ENCODE data around the gene FCN1. TPM values are rescaled to one million over a fixed set of nuclear protein-coding genes. Genes with fewer than 3 reads are reported as not detected.

FCN1 gene
- polyA plus RNA-seq, 3 donors: 2,884 to 7,680 (median 6,268) TPM

DNA sequence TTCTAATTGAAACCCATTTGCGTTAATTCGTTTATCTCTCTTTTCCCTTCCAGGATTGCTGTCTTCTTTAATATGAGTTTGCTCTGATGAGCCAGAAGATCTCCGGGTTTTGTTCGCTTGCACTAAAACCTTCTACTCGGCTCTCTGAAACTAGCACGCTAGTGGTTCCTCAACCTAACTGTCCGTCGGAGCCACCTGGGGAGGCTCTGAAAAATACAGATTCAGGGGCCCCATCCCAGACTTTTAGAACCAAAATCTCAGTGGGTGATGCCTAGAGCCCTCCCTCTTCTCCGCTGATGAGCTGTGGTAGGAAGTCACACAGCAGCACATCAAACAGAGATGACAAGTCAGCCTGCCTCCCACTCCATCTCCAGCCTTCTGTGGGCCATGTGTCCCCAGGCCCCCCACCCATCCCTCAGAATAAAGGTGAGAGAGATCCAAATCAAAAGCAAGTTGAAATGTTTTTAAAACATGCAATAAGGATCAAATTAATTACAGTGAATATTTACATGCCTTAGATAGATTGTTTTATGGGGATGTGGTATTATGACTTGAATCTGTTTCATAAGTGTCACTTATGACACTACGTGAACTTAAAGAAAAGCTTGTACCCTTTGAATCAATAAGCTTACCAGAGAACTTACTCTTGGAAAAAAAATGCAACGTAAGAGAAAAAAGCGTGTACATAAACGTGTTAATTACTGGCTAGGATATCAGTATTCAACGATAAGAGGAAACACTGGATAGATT is 20.7 kb downstream of the FCN1 start:
- Mint-ChIP-seq H3K4me1 (peaks cover 10% of the 10 kb centered on the region), H3K9me3 (peaks cover 20 to 55% (median 41%) of the 10 kb centered on the region in 7 donors), H3K4me3 (no peak overlapping the region), H3K27me3 (ENCODE audit: low read depth in 3 of 3) (peaks cover 2 to 22% (median 12%) of the 10 kb centered on the region in 3 donors), H3K27ac (no peak overlapping the region), H3K36me3 (no peaks in the 10 kb centered on the region)
- Histone ChIP-seq H3K4me3 (replicated peaks in 1 of 3; ENCODE audit: low read depth in 2 of 3, low read length in 3 of 3) (no peak overlapping the region), H3K79me2 (ENCODE audit: insufficient read depth, low read length) (no peaks in the 10 kb centered on the region), H3K9ac (ENCODE audit: insufficient read depth, low read length, poor library complexity, severe bottlenecking) (no peak overlapping the region), H4K20me1 (ENCODE audit: insufficient read depth, low read length) (no peaks in the 10 kb centered on the region), H3K4me2 (replicated peaks; ENCODE audit: extremely low read depth, low read length, poor library complexity, severe bottlenecking) (no peak overlapping the region), H3K27me3 (ENCODE audit: control insufficient read depth in 2 of 2, insufficient read depth in 2 of 2, low read length in 2 of 2) (no peaks in the 10 kb centered on the region), H3K36me3 (replicated peaks in 1 of 2; ENCODE audit: control insufficient read depth in 1 of 2, insufficient read depth in 2 of 2, low read length in 2 of 2) (no peaks in the 10 kb centered on the region), H3K9me3 (replicated peaks in 1 of 2; ENCODE audit: control insufficient read depth in 1 of 2, insufficient read depth in 1 of 2, low read length in 2 of 2) (peaks cover 30 to 40% of the 10 kb centered on the region in 2 donors), H2AFZ (ENCODE audit: insufficient read depth, low read depth, low read length, poor library complexity, severe bottlenecking) (no peak overlapping the region), H3K27ac (ENCODE audit: low read depth in 1 of 2, low read length in 2 of 2) (no peak overlapping the region), H3K4me1 (ENCODE audit: control insufficient read depth in 1 of 2, insufficient read depth in 2 of 2, low read length in 2 of 2) (peaks cover 3 to 5% of the 10 kb centered on the region in 2 donors)
- no peak for DNase-seq
- WGBS (ENCODE audit: insufficient coverage): 100% methylated on average over 4 of the region's 14 CpGs
- TF ChIP-seq, protein P1, sequence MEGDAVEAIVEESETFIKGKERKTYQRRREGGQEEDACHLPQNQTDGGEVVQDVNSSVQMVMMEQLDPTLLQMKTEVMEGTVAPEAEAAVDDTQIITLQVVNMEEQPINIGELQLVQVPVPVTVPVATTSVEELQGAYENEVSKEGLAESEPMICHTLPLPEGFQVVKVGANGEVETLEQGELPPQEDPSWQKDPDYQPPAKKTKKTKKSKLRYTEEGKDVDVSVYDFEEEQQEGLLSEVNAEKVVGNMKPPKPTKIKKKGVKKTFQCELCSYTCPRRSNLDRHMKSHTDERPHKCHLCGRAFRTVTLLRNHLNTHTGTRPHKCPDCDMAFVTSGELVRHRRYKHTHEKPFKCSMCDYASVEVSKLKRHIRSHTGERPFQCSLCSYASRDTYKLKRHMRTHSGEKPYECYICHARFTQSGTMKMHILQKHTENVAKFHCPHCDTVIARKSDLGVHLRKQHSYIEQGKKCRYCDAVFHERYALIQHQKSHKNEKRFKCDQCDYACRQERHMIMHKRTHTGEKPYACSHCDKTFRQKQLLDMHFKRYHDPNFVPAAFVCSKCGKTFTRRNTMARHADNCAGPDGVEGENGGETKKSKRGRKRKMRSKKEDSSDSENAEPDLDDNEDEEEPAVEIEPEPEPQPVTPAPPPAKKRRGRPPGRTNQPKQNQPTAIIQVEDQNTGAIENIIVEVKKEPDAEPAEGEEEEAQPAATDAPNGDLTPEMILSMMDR (IDR thresholded peaks at IDR 0.05): no peak
- intact Hi-C loops (cut with micrococcal nuclease): no loop called here

DNA sequence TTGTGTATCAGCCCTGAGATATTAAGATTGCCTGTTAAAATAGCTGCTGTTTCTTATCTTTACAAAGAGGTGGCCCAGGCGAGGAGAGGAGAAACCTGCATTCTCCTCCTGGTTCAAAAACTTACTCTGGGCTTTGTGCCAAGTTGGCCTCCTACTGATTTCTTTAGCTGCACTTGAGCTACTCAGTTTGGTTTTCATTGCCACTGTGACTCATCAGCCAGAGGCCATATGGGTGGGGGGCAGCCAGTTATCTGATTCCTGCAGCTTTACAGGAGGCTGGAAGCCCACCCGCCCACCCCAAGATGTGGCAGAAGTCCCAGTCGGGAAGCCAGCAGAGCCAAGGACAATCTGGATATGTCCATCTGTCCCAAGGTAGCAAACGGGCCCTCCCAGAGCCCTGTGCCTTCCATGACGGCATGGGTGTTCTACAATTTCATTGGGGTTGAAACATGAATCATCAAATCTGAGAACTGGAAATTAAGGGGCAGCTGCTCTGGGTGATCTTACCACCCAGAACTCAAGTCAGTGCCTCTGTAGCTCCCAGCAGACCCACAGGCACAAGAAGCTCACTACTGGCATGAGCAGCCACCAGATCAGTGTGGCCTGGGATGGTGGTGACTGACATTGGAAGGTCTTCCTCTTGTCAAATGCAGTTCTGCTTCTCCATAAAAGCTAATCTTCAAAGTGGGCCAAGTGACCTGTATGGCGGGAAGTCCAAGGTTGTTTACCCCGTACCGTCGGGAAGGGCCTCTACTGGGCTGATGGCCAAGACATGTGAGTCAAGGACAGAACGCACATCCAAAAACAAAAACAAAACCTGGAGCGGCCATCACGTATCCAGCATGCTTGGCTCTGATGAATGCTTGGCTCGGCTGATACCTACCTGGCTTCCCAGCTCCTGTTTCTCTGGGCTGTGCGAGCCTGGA is 21.5 kb downstream of the FCN1 start:
- Mint-ChIP-seq H3K27ac (no peak overlapping the region), H3K4me3 (no peak overlapping the region), H3K9me3 (peaks cover 20 to 51% (median 35%) of the 10 kb centered on the region in 7 donors), H3K36me3 (no peaks in the 10 kb centered on the region), H3K4me1 (peaks cover 18% of the 10 kb centered on the region), H3K27me3 (ENCODE audit: low read depth in 3 of 3) (peaks cover 5 to 25% (median 12%) of the 10 kb centered on the region in 3 donors)
- Histone ChIP-seq H3K9ac (ENCODE audit: insufficient read depth, low read length, poor library complexity, severe bottlenecking) (no peak overlapping the region), H3K9me3 (replicated peaks in 1 of 2; ENCODE audit: control insufficient read depth in 1 of 2, insufficient read depth in 1 of 2, low read length in 2 of 2) (peaks cover 26 to 38% of the 10 kb centered on the region in 2 donors), H3K27ac (ENCODE audit: low read depth in 1 of 2, low read length in 2 of 2) (no peak overlapping the region), H2AFZ (ENCODE audit: insufficient read depth, low read depth, low read length, poor library complexity, severe bottlenecking) (no peak overlapping the region), H3K4me1 (ENCODE audit: control insufficient read depth in 1 of 2, insufficient read depth in 2 of 2, low read length in 2 of 2) (peaks cover 11 to 13% of the 10 kb centered on the region in 2 donors), H4K20me1 (ENCODE audit: insufficient read depth, low read length) (no peaks in the 10 kb centered on the region), H3K36me3 (replicated peaks in 1 of 2; ENCODE audit: control insufficient read depth in 1 of 2, insufficient read depth in 2 of 2, low read length in 2 of 2) (no peaks in the 10 kb centered on the region), H3K4me3 (replicated peaks in 1 of 3; ENCODE audit: low read depth in 2 of 3, low read length in 3 of 3) (no peak overlapping the region), H3K27me3 (ENCODE audit: control insufficient read depth in 2 of 2, insufficient read depth in 2 of 2, low read length in 2 of 2) (no peaks in the 10 kb centered on the region), H3K79me2 (ENCODE audit: insufficient read depth, low read length) (no peaks in the 10 kb centered on the region), H3K4me2 (replicated peaks; ENCODE audit: extremely low read depth, low read length, poor library complexity, severe bottlenecking) (no peak overlapping the region)
- TF ChIP-seq, protein P1 (IDR thresholded peaks at IDR 0.05): no peak
- intact Hi-C loops (cut with micrococcal nuclease): no loop called here
- WGBS (ENCODE audit: insufficient coverage): 62% methylated on average over 13 of the region's 14 CpGs
- DNase-seq: peak in 1 of 3 donors; percentile 3

All from CD14-positive monocyte (primary cell).